HS-5 (cell line): ENCODE data around the gene HNRNPF.
"Not testable (repeated sequence)": the region's sequence is repeated elsewhere in the genome, so short reads cannot be mapped to it uniquely, and the experiment has no call there.

ENCODE experiments used
- DNase-seq: peaks from one replicate; pipeline ENCODE4 v3.0.0-alpha.2; 2012; ENCODE audit warnings: low read depth

HNRNPF gene, protein sequence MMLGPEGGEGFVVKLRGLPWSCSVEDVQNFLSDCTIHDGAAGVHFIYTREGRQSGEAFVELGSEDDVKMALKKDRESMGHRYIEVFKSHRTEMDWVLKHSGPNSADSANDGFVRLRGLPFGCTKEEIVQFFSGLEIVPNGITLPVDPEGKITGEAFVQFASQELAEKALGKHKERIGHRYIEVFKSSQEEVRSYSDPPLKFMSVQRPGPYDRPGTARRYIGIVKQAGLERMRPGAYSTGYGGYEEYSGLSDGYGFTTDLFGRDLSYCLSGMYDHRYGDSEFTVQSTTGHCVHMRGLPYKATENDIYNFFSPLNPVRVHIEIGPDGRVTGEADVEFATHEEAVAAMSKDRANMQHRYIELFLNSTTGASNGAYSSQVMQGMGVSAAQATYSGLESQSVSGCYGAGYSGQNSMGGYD

DNA sequence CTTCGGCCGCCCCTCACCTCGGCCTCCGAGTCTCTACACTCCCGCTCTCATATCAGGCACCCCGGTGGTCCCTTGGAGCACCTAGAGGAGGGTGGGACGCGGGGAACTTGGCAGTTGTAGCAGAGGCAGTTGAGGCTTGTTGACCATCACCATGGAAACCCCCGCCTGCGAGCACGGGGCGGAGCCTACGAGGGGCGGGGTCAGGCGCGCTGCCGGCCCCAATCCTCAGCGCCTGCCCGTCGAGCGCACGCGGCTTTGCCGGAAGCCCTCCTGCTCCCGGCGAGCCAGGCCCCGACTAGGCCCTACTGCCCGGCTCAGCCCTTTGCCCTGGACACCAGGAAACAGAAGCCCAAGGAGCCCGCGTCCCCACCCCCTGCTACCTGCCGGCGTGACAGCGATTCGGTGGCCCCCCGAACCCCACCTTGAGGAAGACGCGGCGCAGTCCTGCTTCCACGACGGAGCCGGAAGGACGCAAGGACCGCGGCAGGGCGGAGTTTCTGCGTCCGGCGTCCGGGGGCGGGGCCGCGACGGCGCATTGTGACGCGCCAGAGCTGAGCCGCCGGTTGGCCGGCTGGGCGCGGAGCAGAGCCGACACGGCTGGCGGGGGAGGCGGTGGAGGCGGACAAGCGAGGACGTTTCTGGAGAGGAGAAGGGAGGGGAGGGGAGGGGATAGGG is at the start of gene HNRNPF:
Gene HNRNPF (minus strand): TSS at position 477 of the 675 bp plus-strand sequence. CDS start 21,302 bp downstream, outside the sequence.
- peak; percentile 79 for DNase-seq

- DNase-seq: no peak
Observed at GRCh38 chr10:43458227-43458626, 49.2 kb upstream of the HNRNPF start.

GRCh38 chr10:43456561-43456960 is 47.6 kb upstream of the HNRNPF start:
- DNase-seq: not testable (repeated sequence)

DNA sequence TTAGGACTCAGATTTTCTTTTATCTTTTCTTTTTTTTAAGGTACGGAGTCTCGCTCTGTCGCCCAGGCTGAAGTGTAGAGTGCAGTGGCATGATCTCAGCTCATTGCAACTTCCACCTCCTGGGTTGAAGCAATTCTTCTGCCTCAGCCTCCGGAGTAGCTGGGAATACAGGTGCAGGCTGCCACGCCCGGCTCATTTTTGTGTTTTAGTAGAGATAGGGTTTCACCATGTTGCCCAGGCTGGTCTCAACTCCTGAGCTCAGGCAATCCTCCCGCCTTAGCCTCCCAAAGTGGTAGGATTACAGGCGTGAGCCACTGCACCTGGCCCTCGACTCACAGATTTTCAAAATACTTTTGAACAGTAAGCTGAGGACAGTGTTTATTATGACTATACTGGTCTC is 45.0 kb upstream of the HNRNPF start:
- DNase-seq: not testable (repeated sequence)

- DNase-seq: no peak
Observed at GRCh38 chr10:43453266-43453831, 44.4 kb upstream of the HNRNPF start.

DNA sequence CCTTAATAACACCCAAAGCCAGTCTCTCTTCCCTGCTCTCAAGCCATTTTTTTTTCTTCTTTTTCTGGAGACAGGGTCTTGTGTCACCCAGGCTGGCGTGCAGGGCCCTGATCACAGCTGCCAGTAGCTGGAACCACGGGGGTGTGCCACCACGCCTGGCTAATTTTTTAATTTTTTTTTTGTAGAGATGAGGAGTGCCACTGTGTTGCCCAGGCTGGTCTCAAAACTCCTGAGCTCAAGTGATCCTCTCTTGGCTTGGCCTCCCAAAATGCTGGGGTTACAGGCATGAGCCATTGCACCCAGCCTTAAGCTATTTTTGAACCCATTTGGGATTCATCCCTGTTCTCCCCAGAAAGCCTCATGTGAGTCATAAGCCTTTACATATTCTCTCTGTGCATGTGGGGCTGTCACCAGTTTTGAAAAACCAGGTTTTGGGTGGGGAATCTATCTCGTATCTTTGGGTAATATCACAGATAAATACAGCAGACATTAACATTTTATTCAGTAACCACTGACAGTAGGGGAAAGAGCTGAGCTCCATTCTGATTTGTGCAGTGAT is 43.4 kb upstream of the HNRNPF start:
- no peak for DNase-seq

- no peak for DNase-seq
Observed at GRCh38 chr10:43448742-43449141, 39.8 kb upstream of the HNRNPF start.

- not testable (repeated sequence) for DNase-seq
Observed at GRCh38 chr10:43446219-43447017, 37.4 kb upstream of the HNRNPF start.

DNA sequence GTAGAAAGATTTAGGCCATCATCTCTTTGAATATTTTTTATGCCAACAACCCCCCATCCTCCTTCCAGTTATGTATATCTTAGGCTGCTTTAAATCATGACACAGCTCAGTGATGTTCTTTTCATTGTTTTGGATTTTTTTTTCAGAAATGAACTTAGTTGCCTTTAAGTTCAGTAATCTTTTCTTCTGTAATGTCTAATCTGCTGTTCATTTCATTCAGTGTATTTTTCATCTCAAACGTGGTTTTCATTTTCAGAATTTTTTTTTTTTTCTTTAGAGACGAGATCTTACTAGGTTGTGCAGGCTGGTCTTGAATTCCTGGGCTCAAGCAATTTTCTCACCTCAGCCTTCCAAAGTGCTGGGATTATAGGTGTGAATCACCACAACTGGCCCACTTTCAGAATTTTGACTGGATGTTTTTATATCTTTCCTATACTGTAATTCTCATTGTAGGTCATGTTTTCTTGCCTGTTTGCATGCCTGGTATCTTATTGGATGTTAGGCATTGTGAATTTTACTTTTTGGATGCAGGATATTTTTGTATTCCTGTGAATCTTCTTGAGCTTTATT is 36.0 kb upstream of the HNRNPF start:
- no peak for DNase-seq

DNA sequence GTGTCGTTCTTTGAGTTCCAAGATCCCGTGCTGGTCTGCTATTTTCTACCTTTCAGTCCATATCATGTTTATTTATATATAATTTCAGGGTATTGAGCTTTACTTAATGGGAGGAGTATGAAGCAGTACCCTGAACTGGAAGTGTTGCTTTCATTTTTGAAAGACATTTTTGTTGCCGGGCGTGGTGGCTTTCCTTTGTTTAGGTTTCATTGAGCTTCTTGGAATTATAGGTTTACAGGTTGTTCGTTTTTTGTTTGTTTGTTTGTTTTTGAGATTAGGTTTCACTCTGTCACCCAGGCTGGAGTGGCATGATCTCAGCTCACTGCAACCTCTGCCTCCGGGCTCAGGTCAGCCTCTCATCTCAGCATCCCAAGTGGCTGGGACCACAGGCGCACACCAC is 35.3 kb upstream of the HNRNPF start:
- no peak for DNase-seq

- DNase-seq: no peak
Observed at GRCh38 chr10:43440463-43441134, 31.6 kb upstream of the HNRNPF start.

DNA sequence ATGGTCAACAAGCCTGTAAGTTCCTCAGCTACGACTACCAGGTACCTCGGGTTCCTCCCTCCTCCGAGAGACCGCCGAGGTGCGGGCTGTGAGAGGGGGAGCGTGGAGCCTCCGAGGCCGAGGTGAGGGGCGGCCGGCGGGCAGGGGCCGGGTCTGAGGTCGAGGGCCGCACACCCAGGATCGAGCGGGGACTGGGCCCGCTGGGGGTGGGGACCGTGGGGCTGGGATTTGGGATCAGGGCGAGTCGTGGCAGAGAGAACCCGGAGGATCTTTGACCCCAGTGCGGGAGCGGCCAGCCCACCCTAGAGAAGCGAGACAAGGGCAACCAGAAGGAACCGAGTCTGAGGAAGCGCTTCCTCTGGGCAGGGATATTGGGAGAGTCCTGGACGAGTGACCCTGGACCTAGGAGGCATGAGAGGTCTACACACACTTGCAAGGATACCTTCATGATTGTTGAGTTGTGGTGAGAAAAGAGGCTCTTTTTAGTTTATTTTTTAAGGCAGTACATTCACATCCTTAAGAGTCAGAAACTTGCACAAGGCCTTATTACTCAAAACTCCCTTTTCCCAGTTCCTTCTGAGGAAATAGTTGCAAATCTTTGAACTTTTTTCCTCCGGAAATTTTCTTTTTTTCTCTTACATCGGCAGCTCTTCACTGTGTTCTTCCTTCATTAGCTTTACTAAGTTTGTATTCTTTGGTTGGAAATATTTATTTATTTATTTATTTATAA is 28.3 kb upstream of the HNRNPF start:
- DNase-seq: no peak

DNA sequence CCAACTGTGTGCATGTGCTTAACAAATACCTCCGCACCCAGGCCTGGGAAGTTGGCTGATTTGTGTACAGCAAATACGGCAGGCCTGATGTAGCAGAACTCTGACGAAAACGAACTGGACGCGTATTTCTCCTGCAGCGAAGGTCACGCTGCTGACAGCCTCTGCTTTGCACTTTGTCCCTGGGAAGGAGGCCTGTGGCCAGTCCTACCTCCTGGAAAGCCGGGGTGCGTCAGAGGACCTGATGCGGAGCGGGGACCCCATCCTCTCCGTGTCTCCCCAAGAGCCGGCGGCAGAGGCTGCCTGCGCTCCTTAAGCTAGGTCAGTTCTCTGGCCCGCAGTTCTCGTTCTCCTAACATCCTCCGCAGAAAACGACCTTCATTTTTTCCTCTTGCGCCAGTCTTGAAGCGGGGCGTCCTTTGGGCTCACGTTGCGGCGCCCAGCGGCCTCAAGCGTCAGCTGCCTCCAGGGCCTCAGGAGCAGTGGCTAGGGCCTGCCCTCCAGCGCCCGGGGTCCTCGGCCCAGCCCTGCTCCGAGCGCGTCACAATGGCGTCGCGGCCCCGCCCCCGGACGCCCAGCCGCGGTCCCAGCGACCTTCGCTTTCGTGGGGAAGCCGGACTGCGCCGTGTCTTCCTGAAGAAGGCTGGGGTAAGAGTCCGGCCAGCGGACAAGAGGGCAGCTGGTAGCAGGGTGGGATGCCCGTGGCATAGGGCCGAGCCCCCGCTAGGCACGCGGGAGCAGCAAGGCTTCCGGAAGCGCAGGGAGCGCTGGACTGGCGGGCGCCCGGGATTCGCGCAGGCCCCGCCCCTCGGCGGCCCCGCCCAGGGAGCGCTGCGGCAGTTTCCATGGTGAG is 27.5 kb upstream of the HNRNPF start, which contains the start of gene ZNF487:
Gene ZNF487 (plus strand): TSS at position 821 of the 850 bp plus-strand sequence. CDS start 38,703 bp downstream, outside the sequence.
- DNase-seq: peak; percentile 64

DNA sequence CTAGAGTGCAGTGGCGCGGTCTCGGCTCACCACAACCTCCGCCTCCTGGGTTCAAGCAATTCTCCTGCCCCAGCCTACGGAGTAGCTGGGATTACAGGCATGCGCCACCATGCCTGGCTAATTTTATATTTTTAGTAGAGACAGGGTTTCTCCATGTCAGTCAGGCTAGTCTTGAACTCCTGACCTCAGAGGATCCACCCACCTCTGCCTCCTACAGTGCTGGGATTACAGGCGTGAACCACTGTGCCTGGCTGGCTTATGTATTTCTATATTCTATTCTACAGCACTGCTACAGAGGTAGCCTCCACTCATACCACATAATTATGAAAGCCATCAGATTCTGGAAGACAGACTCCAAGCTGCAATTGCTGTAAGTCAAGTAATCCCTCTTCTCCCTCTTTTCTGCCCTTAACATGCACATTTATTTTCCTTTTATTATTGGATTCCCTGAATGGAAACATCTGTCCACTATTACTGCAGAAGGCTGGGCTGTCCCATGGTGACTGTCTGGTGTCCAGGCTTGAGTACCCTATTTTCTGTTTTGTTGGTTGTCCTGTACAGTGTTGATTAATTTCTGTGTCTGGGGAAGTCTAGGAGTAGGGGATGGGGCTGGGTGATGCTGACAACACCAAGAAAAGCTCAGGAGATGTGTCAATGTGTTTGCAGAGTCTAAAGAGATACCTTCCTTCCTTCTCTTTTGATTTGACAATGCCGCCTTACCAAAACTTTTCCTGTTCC is 22.1 kb upstream of the HNRNPF start:
- no peak for DNase-seq

- DNase-seq: no peak
Observed at GRCh38 chr10:43427166-43427825, 18.3 kb upstream of the HNRNPF start.

DNA sequence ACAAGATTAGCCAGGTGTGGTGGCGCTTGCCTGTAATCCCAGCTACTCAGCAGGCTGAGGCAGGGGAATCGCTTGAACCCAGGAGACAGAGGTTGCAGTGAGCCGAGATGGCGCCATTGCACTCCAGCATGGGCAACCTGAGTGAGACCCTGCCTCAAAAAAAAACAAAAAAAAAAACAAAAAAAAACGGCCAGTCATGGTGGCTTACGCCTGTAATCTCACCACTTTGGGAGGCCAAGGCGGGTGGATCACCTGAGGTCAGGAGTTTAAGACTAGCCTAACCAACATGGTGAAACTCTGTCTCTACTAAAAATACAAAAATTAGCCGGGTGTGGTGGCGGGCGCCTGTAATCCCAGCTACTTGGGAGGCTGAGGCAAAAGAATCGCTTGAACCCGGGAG is 17.5 kb upstream of the HNRNPF start:
- DNase-seq: not testable (repeated sequence)

DNA sequence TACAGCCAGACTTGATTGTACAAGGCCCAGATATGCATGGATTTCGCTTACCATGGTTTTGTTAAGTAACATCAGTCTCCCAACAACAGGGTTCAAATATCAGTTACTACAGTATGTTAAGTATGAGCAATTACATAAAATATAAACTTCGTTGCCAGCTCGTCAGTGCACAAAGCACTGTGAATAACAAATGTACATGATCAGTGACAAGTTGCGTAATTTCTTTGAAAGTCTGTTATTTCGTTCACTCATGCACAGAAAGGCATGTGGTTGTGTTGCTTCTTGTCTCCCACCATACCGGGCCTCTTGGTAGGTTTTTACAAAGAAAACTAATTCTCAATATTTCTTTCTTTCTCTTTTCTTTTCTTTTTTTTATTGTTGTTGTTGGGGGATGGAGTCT is 15.4 kb upstream of the HNRNPF start:
- no peak for DNase-seq

DNA sequence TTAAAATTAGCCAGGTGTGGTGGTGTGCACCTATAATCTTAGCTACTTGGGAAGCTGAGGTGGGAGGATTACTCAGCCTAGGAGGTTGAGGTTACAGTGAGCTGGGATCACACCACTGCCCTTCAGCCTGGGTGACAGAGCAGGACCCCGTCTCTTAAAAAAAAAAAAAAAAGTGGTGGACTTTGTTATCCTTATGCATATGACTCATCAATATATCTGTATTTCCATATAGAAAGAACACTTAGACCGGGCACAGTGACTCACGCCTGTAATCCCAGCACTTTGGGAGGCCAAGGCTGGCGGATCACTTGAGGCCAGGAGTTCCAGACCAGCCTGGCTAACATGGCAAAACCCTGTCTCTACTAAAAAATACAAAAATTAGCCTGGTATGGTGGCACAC is 13.0 kb upstream of the HNRNPF start:
- not testable (repeated sequence) for DNase-seq
